ENCODE measurements around the gene STPG2.
"Not testable (repeated sequence)": the region's sequence is repeated elsewhere in the genome, so short reads cannot be mapped to it uniquely, and the experiment has no call there.

DNA sequence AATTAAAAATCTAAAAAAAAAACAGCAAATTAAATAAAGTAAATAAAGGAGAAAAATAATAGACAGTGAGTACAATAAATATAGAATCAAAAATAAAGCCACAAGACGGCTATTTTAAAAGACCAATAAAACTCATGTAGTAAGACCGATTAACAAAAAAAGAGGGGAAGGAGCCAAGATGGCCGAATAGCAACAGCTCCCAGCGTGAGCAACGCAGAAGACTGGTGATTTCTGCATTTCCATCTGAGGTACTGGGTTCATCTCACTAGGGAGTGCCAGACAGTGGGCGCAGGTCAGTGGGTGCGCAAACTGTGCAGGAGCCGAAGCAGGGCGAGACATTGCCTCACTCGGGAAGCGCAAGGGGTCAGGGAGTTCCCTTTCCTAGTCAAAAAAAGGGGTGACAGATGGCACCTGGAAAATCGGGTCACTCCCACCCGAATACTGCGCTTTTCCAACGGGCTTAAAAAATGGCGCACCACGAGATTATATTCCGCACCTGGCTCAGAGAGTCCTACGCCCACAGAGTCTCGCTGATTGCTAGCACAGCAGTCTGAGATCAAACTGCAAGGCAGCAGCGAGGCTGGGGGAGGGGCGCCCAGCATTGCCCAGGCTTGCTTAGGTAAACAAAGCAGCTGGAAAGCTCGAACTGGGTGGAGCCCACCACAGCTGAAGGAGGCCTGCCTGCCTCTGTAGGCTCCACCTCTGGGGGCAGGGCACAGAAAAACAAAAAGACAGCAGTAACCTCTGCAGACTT is 239.7 kb downstream of the STPG2 start:
- TF ChIP-seq, protein P1, sequence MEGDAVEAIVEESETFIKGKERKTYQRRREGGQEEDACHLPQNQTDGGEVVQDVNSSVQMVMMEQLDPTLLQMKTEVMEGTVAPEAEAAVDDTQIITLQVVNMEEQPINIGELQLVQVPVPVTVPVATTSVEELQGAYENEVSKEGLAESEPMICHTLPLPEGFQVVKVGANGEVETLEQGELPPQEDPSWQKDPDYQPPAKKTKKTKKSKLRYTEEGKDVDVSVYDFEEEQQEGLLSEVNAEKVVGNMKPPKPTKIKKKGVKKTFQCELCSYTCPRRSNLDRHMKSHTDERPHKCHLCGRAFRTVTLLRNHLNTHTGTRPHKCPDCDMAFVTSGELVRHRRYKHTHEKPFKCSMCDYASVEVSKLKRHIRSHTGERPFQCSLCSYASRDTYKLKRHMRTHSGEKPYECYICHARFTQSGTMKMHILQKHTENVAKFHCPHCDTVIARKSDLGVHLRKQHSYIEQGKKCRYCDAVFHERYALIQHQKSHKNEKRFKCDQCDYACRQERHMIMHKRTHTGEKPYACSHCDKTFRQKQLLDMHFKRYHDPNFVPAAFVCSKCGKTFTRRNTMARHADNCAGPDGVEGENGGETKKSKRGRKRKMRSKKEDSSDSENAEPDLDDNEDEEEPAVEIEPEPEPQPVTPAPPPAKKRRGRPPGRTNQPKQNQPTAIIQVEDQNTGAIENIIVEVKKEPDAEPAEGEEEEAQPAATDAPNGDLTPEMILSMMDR (IDR thresholded peaks at IDR 0.05) = not testable (repeated sequence)
- not testable (repeated sequence) for TF ChIP-seq POLR2A (IDR thresholded peaks at IDR 0.05)
